ENCODE data around the gene PROS1. TPM values are rescaled to one million over a fixed set of nuclear protein-coding genes. Genes with fewer than 3 reads are reported as not detected.
"Not testable (repeated sequence)": the region's sequence is repeated elsewhere in the genome, so short reads cannot be mapped to it uniquely, and the experiment has no call there.

Gene PROS1
- polyA plus RNA-seq, 1 donor, result 21.0 TPM

GRCh38 chr3:93877427-93877826 lies 96.3 kb downstream of the PROS1 start:
- DNase-seq (ENCODE audit: low read depth), result not testable (repeated sequence)

DNA sequence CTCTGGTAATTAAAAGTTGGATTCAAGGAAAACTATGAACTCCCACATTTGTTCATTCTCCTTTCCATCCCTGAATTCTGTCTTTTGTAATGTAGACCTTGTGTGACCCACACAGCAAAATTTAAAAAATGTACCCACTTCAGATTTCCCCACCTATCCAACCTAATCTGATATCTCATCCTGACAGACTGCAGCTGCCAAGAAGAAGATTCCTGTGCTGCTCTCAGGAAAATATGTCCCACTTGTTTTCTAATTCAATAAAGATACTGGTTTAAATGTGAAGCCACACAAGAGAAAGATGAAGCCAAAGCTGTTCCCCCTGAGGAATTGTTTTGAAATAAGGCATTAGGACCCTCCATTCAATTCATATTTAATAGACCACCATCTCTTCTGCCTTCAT lies 100.3 kb downstream of the PROS1 start:
- DNase-seq (ENCODE audit: low read depth), result not testable (repeated sequence)

DNA sequence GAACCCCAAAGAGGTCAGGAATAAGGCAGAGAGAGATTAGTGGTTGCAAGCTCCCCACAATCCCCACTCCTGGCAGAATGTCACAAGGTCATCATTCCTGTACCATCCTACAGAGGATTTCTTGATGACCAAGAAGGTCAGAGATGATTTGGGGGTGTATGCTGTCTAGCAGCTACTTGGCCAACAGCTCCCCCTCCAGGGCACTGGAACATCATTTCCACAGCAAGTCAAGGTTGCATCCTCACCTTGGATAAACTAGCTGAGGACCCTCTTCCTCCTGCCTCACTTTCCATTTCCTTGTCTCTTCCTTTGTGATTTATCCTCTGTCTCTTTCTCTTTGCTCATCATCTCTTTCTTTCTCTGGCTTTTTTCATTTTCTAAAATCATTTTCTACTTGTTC lies 106.3 kb downstream of the PROS1 start:
- no peak for DNase-seq (ENCODE audit: low read depth)

DNA sequence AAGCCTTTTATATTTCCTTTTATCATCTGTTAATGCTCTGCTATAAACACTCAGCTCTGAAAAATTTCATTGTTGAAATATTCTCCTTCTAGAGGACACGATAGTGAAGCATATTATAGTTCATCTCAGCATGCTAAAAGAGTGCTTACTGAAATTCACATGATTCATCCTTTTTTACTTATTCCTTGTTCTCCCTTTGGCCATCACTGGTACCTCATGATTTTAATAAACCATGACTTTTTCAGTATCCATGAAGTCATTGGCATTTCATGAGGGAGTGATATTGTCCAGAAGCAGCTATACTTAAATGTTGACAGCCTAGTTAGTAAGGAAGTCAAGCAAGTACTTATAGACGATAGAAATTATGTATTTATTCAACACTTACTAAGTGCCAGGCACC lies 112.7 kb downstream of the PROS1 start:
- DNase-seq (ENCODE audit: low read depth), result no peak

GRCh38 chr3:93855401-93855800 lies 118.3 kb downstream of the PROS1 start:
- DNase-seq (ENCODE audit: low read depth), result no peak

DNA sequence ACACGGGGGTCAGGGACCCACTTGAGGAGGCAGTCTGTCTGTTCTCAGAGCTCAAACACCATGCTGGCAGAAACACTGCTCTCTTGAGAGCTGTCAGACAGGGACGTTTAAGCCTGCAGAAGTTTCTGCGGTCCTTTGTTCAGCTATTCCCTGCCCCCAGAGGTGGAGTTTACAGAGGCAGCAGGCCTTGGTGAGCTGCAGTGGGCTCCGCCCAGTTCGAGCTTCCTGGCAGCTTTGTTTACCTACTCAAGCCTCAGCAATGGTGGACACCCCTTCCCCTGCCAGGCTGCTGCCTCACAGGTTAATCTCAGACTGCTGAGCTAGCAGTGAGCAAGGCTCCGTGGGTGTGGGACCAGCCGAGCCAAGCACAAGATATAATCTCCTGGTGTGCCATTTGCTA lies 121.5 kb downstream of the PROS1 start:
- DNase-seq (ENCODE audit: low read depth), result not testable (repeated sequence)

GRCh38 chr3:93843981-93844380 lies 129.7 kb downstream of the PROS1 start:
- DNase-seq (ENCODE audit: low read depth), result no peak

DNA sequence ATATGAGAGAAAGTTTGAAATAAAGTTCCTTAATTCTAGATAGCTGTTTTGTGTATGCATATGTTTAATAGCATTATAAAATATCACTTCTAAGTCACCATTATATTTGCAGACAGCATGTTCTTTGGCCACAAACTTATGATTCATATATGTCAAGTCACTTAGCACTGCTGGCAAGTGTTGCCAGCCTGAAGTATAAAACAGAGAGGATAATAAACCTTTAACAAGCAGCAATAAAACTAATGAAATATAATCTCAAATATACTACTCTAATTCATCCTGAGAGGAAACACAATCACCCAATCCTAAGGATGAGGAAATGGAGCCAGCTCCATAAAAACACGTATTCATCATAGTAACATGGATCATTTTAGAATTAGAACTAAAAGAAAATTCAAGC lies 134.5 kb downstream of the PROS1 start:
- DNase-seq (ENCODE audit: low read depth), result not testable (repeated sequence)

Other genes starting within 250 kb of the PROS1 start
- 5.1 TPM for gene ARL13B, start 6.3 kb upstream of the PROS1 start, polyA plus RNA-seq (ENCODE audit: insufficient read length)
- gene STX19, start 54.7 kb upstream of the PROS1 start, polyA plus RNA-seq (ENCODE audit: insufficient read length), result 0.11 TPM
- gene DHFR2, start 89.0 kb upstream of the PROS1 start, polyA plus RNA-seq (ENCODE audit: insufficient read length), result 3.4 TPM
- 7.0 TPM for gene NSUN3, start 89.2 kb upstream of the PROS1 start, polyA plus RNA-seq (ENCODE audit: insufficient read length)

Data from forelimb muscle (tissue), 1 donor.